ENCODE data around the gene GPR55.
"Not testable (repeated sequence)": the region's sequence is repeated elsewhere in the genome, so short reads cannot be mapped to it uniquely, and the experiment has no call there.

Gene GPR55, protein sequence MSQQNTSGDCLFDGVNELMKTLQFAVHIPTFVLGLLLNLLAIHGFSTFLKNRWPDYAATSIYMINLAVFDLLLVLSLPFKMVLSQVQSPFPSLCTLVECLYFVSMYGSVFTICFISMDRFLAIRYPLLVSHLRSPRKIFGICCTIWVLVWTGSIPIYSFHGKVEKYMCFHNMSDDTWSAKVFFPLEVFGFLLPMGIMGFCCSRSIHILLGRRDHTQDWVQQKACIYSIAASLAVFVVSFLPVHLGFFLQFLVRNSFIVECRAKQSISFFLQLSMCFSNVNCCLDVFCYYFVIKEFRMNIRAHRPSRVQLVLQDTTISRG

DNA sequence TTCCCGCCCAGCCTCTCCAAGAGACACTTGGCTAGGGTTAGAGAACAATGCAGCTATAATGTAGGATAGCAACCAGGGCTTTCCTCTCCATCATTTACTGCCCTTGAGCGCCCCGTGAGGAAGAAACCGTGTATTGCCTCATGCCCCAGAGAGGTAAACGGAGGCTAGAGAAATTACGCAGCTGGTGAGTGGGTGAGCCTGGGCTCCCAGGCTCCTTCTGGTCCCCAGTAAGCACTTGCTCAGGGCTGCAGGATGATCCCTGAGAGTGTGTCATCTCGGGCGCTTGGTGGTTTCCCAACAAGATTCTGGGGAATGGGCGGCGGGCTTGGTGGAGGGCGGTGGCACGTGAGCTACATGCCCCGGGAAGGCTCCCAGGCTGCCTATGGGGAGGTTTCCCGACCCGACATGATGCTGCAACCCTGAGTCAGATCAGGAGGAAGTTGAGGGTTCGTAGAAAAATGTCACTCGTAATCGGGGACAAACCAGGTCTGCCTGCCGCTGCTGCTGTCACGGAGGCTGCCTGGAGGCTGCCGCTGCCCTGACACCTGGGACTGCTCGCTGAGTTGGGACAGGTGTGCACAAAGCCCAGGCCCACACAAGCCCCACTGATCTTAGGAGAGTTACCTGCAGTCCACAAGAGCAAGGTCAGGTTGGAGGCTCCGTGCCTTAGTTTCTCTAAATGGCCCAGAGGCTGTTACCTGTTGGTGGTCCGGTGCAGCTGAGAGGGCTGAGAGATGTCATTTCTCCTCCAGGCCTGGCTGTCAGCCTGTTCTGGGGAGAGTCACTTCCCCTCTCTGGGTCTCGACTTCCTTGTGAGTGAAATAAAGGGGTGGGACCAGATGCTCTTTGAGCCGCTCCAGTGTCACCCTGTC, at the start of gene GPR55:
GPR55 (minus strand) TSS at position 773 of the 872 bp plus-strand sequence. CDS start 14,280 bp downstream, outside the sequence.
- TF ChIP-seq, protein P1, sequence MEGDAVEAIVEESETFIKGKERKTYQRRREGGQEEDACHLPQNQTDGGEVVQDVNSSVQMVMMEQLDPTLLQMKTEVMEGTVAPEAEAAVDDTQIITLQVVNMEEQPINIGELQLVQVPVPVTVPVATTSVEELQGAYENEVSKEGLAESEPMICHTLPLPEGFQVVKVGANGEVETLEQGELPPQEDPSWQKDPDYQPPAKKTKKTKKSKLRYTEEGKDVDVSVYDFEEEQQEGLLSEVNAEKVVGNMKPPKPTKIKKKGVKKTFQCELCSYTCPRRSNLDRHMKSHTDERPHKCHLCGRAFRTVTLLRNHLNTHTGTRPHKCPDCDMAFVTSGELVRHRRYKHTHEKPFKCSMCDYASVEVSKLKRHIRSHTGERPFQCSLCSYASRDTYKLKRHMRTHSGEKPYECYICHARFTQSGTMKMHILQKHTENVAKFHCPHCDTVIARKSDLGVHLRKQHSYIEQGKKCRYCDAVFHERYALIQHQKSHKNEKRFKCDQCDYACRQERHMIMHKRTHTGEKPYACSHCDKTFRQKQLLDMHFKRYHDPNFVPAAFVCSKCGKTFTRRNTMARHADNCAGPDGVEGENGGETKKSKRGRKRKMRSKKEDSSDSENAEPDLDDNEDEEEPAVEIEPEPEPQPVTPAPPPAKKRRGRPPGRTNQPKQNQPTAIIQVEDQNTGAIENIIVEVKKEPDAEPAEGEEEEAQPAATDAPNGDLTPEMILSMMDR (IDR thresholded peaks at IDR 0.05; ENCODE audit: control extremely low read depth, extremely low read depth, low read depth, missing control alignments), result peak; percentile 70
- ChIA-PET CTCF (interaction anchor here (0.6 to 18.7 kb wide), 22 partner anchors 14 to 916 kb away, joined by 3 to 305 read pairs (median 4); partner anchors contain the start of gene ITM2C), POLR2A (interaction anchor here (0.8 to 2.4 kb wide), 6 partner anchors 15 to 63 kb away, joined by 3 to 8 read pairs (median 4); no protein-coding TSS in a partner anchor)
- DNase-seq (ENCODE audit: extremely low spot score), result peak; percentile 79

DNA sequence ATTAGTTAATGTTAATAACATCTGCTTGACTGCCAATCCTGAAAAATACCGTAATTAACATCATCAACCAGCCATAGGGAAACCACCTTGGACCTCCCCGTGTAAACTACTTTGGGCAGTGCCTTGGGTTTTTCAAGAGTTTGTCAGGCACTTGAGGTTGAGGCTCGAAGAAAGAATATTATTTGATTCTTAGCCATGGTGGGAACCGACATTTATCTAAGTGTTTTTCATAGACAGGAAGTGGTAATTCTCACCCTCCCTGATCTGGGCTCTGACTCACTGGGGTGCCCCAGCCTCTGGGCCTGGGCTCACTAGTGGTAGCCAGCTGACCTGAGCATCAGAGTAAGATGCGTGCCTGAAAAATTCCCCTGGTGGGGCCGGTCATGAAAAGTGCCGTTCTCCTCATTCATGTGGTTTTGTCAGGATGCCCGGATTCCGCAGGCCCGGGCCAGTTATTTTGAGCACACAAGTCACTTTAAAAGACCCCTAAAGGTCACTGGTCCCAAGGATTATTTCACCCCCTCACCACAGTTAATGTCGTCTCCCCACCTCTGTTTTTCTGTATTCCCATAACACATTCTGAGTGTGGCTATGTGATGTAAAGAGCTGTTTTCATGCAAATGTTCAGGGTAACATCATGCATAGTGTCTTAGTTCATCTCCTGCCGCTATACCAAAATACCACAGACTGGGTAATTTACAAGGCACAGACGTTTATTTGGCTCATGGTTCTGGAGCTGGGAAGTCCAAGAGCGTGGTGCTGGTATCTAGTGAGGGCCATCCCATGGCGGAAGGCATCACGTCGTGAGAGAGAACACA, 49.3 kb upstream of the GPR55 start:
- CTCF ChIA-PET, result interaction anchor here (0.8 to 5.1 kb wide), 14 partner anchors 10 to 150 kb away, joined by 3 to 59 read pairs (median 4); no protein-coding TSS in a partner anchor
- DNase-seq (ENCODE audit: extremely low spot score), result peak; percentile 84
- TF ChIP-seq, protein P1 (IDR thresholded peaks at IDR 0.05; ENCODE audit: control extremely low read depth, extremely low read depth, low read depth, missing control alignments), result no peak
- POLR2A ChIA-PET, result interaction anchor here (0.7 to 1.7 kb wide), 5 partner anchors 10 to 1052 kb away, joined by 3 to 8 read pairs (median 4); partner anchors contain the start of gene TRIP12

DNA sequence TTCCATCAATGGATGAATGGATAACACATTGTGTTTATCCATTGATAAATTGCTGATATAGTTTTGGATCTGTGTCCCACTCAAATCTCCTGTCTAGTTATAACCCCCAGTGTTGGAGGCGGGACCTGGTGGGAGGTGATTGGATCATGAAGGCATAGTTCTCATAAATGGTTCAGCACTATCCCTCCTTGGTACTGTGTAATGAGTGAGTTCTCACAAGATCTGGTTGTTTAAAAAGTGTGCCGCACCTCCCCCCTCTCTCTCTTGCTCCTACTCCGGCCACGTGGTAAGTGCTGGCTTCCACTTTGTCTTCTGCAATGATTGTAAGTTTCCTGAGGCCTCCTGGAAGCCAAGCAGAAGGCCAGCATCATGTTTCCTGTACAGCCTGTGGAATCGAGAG, 47.0 kb upstream of the GPR55 start:
- DNase-seq (ENCODE audit: extremely low spot score), result no peak
- POLR2A ChIA-PET, result no interaction called here
- CTCF ChIA-PET, result interaction anchor here (1.0 to 5.1 kb wide), 5 partner anchors 14 to 148 kb away, joined by 3 to 59 read pairs (median 10); no protein-coding TSS in a partner anchor
- TF ChIP-seq, protein P1 (IDR thresholded peaks at IDR 0.05; ENCODE audit: control extremely low read depth, extremely low read depth, low read depth, missing control alignments), result no peak

DNA sequence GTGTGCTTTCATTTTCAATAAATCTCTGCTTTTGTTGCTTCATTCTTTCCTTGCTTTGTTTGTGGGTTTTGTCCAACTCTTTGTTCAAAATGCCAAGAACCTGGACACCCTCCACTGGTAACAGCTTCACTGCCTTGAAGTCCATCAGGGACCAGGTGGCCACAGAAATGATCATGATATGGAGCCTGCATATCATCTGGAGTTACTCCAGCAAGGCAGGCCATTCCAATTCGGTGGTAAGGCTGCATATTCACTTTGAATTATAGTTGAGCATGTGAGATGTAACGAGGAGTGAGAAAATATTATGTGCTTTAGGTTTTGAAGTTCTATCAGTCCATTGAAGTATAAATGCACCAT, 44.6 kb upstream of the GPR55 start:
- ChIA-PET CTCF (interaction anchor here (1.3 to 4.5 kb wide), 7 partner anchors 10 to 83 kb away, joined by 3 to 17 read pairs (median 10); partner anchors contain the start of gene GPR55), POLR2A (interaction anchor here (0.7 to 1.8 kb wide), 2 partner anchors 16 to 23 kb away, joined by 4 to 5 read pairs; no protein-coding TSS in a partner anchor)
- TF ChIP-seq, protein P1 (IDR thresholded peaks at IDR 0.05; ENCODE audit: control extremely low read depth, extremely low read depth, low read depth, missing control alignments), result no peak
- DNase-seq (ENCODE audit: extremely low spot score), result no peak

DNA sequence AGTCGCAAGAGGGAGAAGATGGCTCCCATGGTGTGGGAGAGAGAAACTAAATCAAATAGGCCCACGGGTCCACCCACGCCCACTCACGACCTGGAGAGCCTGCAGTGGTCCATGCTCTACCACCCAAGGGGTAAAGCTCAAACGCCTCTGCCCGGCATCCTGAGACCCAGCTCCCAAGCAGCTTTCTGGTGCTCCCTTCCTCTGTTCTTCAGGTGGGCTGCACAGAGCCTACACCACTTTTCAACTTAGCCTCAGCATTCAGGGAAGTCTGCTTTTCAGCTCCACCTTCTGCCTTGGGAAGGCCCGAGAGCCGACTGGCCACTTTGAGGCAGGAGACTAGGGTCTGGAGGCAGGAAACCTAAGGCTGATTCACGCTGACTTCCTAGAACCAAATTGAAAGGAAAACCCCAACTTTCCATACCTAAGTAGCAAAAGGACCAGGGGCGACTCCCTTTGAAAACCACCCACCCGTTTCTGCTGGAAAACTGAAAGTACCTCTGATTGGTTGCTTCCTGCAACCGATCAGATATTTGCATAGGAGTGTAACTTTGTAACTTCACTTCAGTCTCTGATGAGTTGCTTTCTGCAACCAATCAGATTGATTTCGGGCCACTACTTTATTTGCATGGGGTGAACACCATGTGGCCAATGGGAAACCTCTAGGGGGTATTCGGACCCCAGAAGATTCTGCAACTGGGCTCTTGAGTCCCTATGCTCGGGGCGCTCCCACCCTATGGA, 44.0 kb upstream of the GPR55 start:
- CTCF ChIA-PET, result interaction anchor here (1.3 to 4.5 kb wide), 8 partner anchors 10 to 84 kb away, joined by 3 to 17 read pairs (median 9); partner anchors contain the start of gene GPR55
- POLR2A ChIA-PET, result interaction anchor here (1.2 to 1.8 kb wide), 3 partner anchors 13 to 22 kb away, joined by 4 to 5 read pairs (median 5); no protein-coding TSS in a partner anchor
- DNase-seq (ENCODE audit: extremely low spot score), result no peak
- TF ChIP-seq, protein P1 (IDR thresholded peaks at IDR 0.05; ENCODE audit: control extremely low read depth, extremely low read depth, low read depth, missing control alignments), result no peak

DNA sequence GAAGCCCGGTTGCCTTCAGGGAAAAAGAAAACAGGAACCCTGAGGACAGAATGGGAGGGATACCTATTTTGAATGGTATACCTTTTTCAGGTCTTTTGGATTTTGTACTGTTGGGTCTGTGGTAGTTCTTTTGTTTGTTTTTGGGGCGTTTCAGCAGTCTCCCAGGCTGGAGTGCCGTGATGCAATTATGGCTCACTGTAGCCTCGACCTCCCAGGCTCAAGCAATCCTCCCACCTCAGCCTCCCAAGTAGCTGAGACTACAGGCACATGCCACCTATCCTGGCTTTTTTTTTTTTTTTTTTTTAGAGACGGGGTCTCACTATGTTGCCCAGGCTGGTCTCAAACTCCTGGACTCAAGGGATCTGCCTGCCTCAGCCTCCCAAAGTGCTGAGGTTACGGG, 43.3 kb upstream of the GPR55 start:
- ChIA-PET CTCF (interaction anchor here (1.0 to 4.5 kb wide), 5 partner anchors 9 to 98 kb away, joined by 3 to 17 read pairs (median 8); no protein-coding TSS in a partner anchor), POLR2A (interaction anchor here (1.2 to 1.3 kb wide), 2 partner anchors 13 to 16 kb away, joined by 4 to 5 read pairs; no protein-coding TSS in a partner anchor)
- not testable (repeated sequence) for DNase-seq (ENCODE audit: extremely low spot score)
